H9 (cell line): ENCODE measurements around the gene TBP. TPM values are rescaled to one million over a fixed set of nuclear protein-coding genes. Genes with fewer than 3 reads are reported as not detected.

Experiments
- DNase-seq: peaks from one replicate; pipeline ENCODE4 v3.0.0-alpha.2; 2017
- H2AFZ ChIP-seq: one replicate; pipeline ENCODE4 v1.6.1; 2013; ENCODE audit warnings: mild to moderate bottlenecking, low read length, control low read depth, moderate library complexity
- H2AK5ac ChIP-seq: 2 replicates; pipeline ENCODE4 v1.6.1; 2013; ENCODE audit warnings: low read length, control low read depth, mixed read lengths; ENCODE audit not compliant: insufficient read length
- H2BK120ac ChIP-seq: one replicate; pipeline ENCODE4 v1.6.1; 2013; ENCODE audit warnings: low read depth, mild to moderate bottlenecking, low read length, control low read depth, inconsistent platforms; ENCODE audit not compliant: poor library complexity, severe bottlenecking
- H2BK12ac ChIP-seq: 2 replicates; pipeline ENCODE4 v1.6.1; 2013; ENCODE audit warnings: low read length, control low read depth, mixed read lengths, low read depth; ENCODE audit not compliant: insufficient read length
- H2BK15ac ChIP-seq: 2 replicates; pipeline ENCODE4 v1.6.1; 2013; ENCODE audit warnings: low read depth, low read length, control low read depth
- H2BK20ac ChIP-seq: one replicate; pipeline ENCODE4 v1.6.1; 2013; ENCODE audit warnings: low read depth, mild to moderate bottlenecking, low read length, control low read depth, inconsistent platforms; ENCODE audit not compliant: poor library complexity, severe bottlenecking
- H2BK5ac ChIP-seq: 2 replicates; pipeline ENCODE4 v1.6.1; 2013; ENCODE audit warnings: low read length, control low read depth, mixed read lengths; ENCODE audit not compliant: insufficient read length
- H3K14ac ChIP-seq: 2 replicates; pipeline ENCODE4 v1.6.1; 2013; ENCODE audit warnings: low read length, control low read depth; ENCODE audit not compliant: insufficient read depth
- H3K18ac ChIP-seq: 2 replicates; pipeline ENCODE4 v1.6.1; 2013; ENCODE audit warnings: low read depth, mild to moderate bottlenecking, mixed read lengths, low read length, control low read depth; ENCODE audit not compliant: insufficient read length
- H3K23ac ChIP-seq: 2 replicates; pipeline ENCODE4 v1.6.1; 2013; ENCODE audit warnings: low read length, control low read depth, mixed read lengths, low read depth; ENCODE audit not compliant: insufficient read length
- H3K23me2 ChIP-seq: 2 replicates; pipeline ENCODE4 v1.6.1; 2013; ENCODE audit warnings: low read depth, mild to moderate bottlenecking, mixed read lengths, low read length, control low read depth; ENCODE audit not compliant: insufficient read length, poor library complexity, severe bottlenecking
- H3K27ac ChIP-seq: 2 replicates; pipeline ENCODE4 v1.5.1; 2013; ENCODE audit warnings: low read length, control low read depth, mixed read lengths, low read depth; ENCODE audit not compliant: insufficient read length
- H3K27me3 ChIP-seq: 2 replicates; pipeline ENCODE4 v1.6.1; 2013; ENCODE audit warnings: low read length, control low read depth, inconsistent platforms; ENCODE audit not compliant: insufficient read depth
- H3K4ac ChIP-seq: 2 replicates; pipeline ENCODE4 v1.6.1; 2013; ENCODE audit warnings: low read depth, mild to moderate bottlenecking, control low read depth, inconsistent platforms, low read length, moderate library complexity
- H3K4me1 ChIP-seq: 2 replicates; pipeline ENCODE4 v1.6.1; 2013; ENCODE audit warnings: low read length, control low read depth, inconsistent platforms; ENCODE audit not compliant: insufficient read depth
- H3K4me2 ChIP-seq: 2 replicates; pipeline ENCODE4 v1.6.1; 2013; ENCODE audit warnings: low read length, control low read depth, mixed read lengths; ENCODE audit not compliant: insufficient read length, insufficient read depth
- H3K56ac ChIP-seq: 2 replicates; pipeline ENCODE4 v1.6.1; 2013; ENCODE audit warnings: low read depth, mild to moderate bottlenecking, mixed read lengths, low read length, control low read depth; ENCODE audit not compliant: insufficient read length
- H3K79me1 ChIP-seq: 2 replicates; pipeline ENCODE4 v1.6.1; 2013; ENCODE audit warnings: low read depth, mild to moderate bottlenecking, moderate library complexity, low read length, control low read depth, inconsistent platforms; ENCODE audit not compliant: insufficient read depth, poor library complexity, severe bottlenecking
- H3K79me2 ChIP-seq: 2 replicates; pipeline ENCODE4 v1.6.1; 2013; ENCODE audit warnings: low read length, control low read depth, inconsistent platforms; ENCODE audit not compliant: insufficient read depth
- H3K9ac ChIP-seq: 2 replicates; pipeline ENCODE4 v1.6.1; 2013; ENCODE audit warnings: low read length, control low read depth, mixed read lengths; ENCODE audit not compliant: insufficient read length; ENCODE audit errors: extremely low read depth
- H3K9me3 ChIP-seq: one replicate; pipeline ENCODE4 v1.6.1; 2013; ENCODE audit warnings: low read depth, low read length, inconsistent platforms; ENCODE audit not compliant: control insufficient read depth
- H3T11ph ChIP-seq: one replicate; pipeline ENCODE4 v1.6.1; 2013; ENCODE audit warnings: mild to moderate bottlenecking, low read length, control low read depth, inconsistent platforms
- H4K20me1 ChIP-seq: one replicate; pipeline ENCODE4 v1.6.1; 2013; ENCODE audit not compliant: control insufficient read depth, insufficient read length, insufficient read depth
- H4K5ac ChIP-seq: 2 replicates; pipeline ENCODE4 v1.6.1; 2013; ENCODE audit warnings: low read depth, mild to moderate bottlenecking, mixed read lengths, low read length, control low read depth; ENCODE audit not compliant: insufficient read length
- H4K8ac ChIP-seq: replicated peaks from 2 replicates; pipeline ENCODE4 v1.6.1; 2013; ENCODE audit warnings: low read length, control low read depth, mixed read lengths, low read depth; ENCODE audit not compliant: insufficient read length
- H4K91ac ChIP-seq: 2 replicates; pipeline ENCODE4 v1.6.1; 2013; ENCODE audit warnings: low read depth, mild to moderate bottlenecking, moderate library complexity, mixed read lengths, low read length, control low read depth; ENCODE audit not compliant: insufficient read length
- H3K27ac Mint-ChIP-seq, 3 experiments: 2 replicates in 2 of 3; 3 replicates in 1 of 3; pipeline ENCODE4 v1.8.0; 2020 to 2021; ENCODE audit warnings: mixed read lengths in 3 of 3, mild to moderate bottlenecking in 1 of 3, moderate library complexity in 1 of 3
- H3K27me3 Mint-ChIP-seq: 2 replicates; pipeline ENCODE4 v1.8.0; 2021; ENCODE audit warnings: low read depth, mild to moderate bottlenecking, moderate library complexity, mixed read lengths
- H3K36me3 Mint-ChIP-seq, 3 experiments: 2 replicates in 2 of 3; 3 replicates in 1 of 3; pipeline ENCODE4 v1.8.0; 2020 to 2021; ENCODE audit warnings: low read depth in 3 of 3, mixed read lengths in 3 of 3; ENCODE audit not compliant: insufficient read depth in 1 of 3
- H3K4me1 Mint-ChIP-seq, 2 experiments: 2 replicates each; pipeline ENCODE4 v1.8.0; 2020; ENCODE audit warnings: mixed read lengths in 2 of 2
- H3K4me3 Mint-ChIP-seq, 2 experiments: 2 replicates in 1 of 2; 3 replicates in 1 of 2; pipeline ENCODE4 v1.8.0; 2020 to 2021; ENCODE audit warnings: mild to moderate bottlenecking in 2 of 2, mixed read lengths in 2 of 2, moderate library complexity in 1 of 2
- H3K9me3 Mint-ChIP-seq, 2 experiments: 2 replicates in 1 of 2; 3 replicates in 1 of 2; pipeline ENCODE4 v1.8.0; 2020; ENCODE audit warnings: mild to moderate bottlenecking in 2 of 2, mixed read lengths in 2 of 2, moderate library complexity in 1 of 2
- WGBS: extraction: QIAGEN DNeasy Blood & Tissue Kit; methylation state at CpG from one replicate; pipeline ENCODE4 v1.1.7; 2013; ENCODE audit warnings: missing lambda C conversion rate, low lambda C conversion rate, mixed read lengths; ENCODE audit not compliant: insufficient read length; ENCODE audit errors: extremely low coverage; 5-methylcytosine and 5-hydroxymethylcytosine counted together
- total RNA-seq: library from RNA; stranded (reverse); gene quantifications from 2 replicates; pipeline ENCODE4 v1.2.1, GENCODE V29; 2021
- TF ChIP-seq, protein P1 (sequence below): fragments of 200-600 bp; sonication (generic); conservative IDR thresholded peaks from 3 replicates; pipeline ENCODE4 v1.8.0; 2021; ENCODE audit warnings: antibody characterized with exemption, mild to moderate bottlenecking

The TBP gene
- total RNA-seq, 1 experiment from 2014 or later = 22.6 TPM

DNA sequence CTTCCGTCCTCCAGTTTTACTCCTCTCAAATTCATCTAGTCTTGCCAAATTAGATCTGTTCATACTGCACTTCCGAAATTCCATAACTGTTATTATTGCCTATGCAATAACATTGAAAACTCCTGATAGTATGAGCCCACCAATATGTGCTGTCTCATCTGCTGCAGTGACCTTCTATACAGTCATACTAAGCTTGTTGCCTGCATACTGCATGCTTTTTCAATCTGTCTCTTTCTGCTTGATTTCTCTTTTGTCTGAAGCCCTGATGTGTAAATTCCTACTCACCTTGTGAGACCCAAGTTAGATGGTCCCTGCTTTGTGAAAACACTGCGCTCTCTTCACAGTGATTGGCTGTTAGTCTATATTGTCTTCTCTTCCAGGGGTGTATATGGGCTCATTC lies 1.1 kb downstream of the TBP start:
- Histone ChIP-seq H3K27me3 (no peaks in the 10 kb centered on the region), H3K4ac (no peak overlapping the region), H3K79me2 (peaks cover 38% of the 10 kb centered on the region), H3T11ph (no peak overlapping the region), H3K79me1 (peaks cover 7% of the 10 kb centered on the region), H3K14ac (no peak overlapping the region), H3K18ac (no peak overlapping the region), H3K9me3 (no peaks in the 10 kb centered on the region), H2AK5ac (no peak overlapping the region), H4K5ac (no peak overlapping the region), H3K4me1 (no peaks in the 10 kb centered on the region), H3K27ac (no peak overlapping the region), H2BK20ac (no peak overlapping the region), H2AFZ (no peak overlapping the region), H2BK5ac (no peak overlapping the region), H4K20me1 (no peaks in the 10 kb centered on the region), H3K9ac (peak overlapping the region; percentile 89), H3K56ac (no peak overlapping the region), H3K23me2 (peaks cover 4% of the 10 kb centered on the region), H3K23ac (no peak overlapping the region), H2BK12ac (no peak overlapping the region), H4K91ac (no peak overlapping the region), H3K4me2 (peak overlapping the region; percentile 87), H2BK120ac (no peak overlapping the region), H4K8ac (no peak overlapping the region), H2BK15ac (no peak overlapping the region)
- H3K27me3 Mint-ChIP-seq = no peaks in the 10 kb centered on the region
- no peak for DNase-seq
- H3K9me3 Mint-ChIP-seq = no peaks in the 10 kb centered on the region
- TF ChIP-seq, protein P1, sequence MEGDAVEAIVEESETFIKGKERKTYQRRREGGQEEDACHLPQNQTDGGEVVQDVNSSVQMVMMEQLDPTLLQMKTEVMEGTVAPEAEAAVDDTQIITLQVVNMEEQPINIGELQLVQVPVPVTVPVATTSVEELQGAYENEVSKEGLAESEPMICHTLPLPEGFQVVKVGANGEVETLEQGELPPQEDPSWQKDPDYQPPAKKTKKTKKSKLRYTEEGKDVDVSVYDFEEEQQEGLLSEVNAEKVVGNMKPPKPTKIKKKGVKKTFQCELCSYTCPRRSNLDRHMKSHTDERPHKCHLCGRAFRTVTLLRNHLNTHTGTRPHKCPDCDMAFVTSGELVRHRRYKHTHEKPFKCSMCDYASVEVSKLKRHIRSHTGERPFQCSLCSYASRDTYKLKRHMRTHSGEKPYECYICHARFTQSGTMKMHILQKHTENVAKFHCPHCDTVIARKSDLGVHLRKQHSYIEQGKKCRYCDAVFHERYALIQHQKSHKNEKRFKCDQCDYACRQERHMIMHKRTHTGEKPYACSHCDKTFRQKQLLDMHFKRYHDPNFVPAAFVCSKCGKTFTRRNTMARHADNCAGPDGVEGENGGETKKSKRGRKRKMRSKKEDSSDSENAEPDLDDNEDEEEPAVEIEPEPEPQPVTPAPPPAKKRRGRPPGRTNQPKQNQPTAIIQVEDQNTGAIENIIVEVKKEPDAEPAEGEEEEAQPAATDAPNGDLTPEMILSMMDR = no peak
- no CpG with 5 or more reads among the region's 3 CpGs for WGBS
- peaks cover 7 to 30% (median 20%) of the 10 kb centered on the region in 3 experiments; a peak in 6 of 7 replicates for H3K36me3 Mint-ChIP-seq
- no peak overlapping the region for H3K27ac Mint-ChIP-seq
- H3K4me3 Mint-ChIP-seq = no peak overlapping the region
- H3K4me1 Mint-ChIP-seq = peaks cover 12 to 13% of the 10 kb centered on the region in 2 experiments
